ENCODE results near the gene SSBP4.

- TF ChIP-seq ZNF232 (CRISPR knock-in tag; IDR thresholded peaks at IDR 0.05) (no peak), EP300 (IDR thresholded peaks at IDR 0.05; ENCODE audit: low read length) (no peak), RBM15 (IDR thresholded peaks at IDR 0.05; ENCODE audit: insufficient read depth, low read length) (no peak), JUN (IDR thresholded peaks at IDR 0.05; ENCODE audit: borderline replicate concordance, low read depth, low read length) (no peak), JUN (CRISPR knock-in tag; IDR thresholded peaks at IDR 0.05; ENCODE audit: borderline replicate concordance) (no peak)
These were observed 57.4 kb downstream of the SSBP4 start for GRCh38 chr19:18476507-18477041.

All from K562 (cell line).